ENCODE measurements around the gene HMGXB4. TPM values are rescaled to one million over a fixed set of nuclear protein-coding genes. Genes with fewer than 3 reads are reported as not detected.

HMGXB4 gene
- total and polyA plus RNA-seq, 2 of the 13 experiments (the other 11 are each of a cell fraction or from before 2014, with no cell fraction given), result 13.9 to 16.3 TPM

GRCh38 chr22:35299673-35300499, 42.6 kb downstream of the HMGXB4 start, which contains the start of gene TOM1 (continued):
- TF ChIP-seq SMAD3 (CRISPR knock-in tag; IDR thresholded peaks at IDR 0.05) (peak; percentile 9), ZNF33B (CRISPR knock-in tag; IDR thresholded peaks at IDR 0.05) (no peak), KLF11 (CRISPR knock-in tag; IDR thresholded peaks at IDR 0.05) (peak; percentile 87; the same call in 1 of the 2 replicates), GLMP (CRISPR knock-in tag; IDR thresholded peaks at IDR 0.05; ENCODE audit: borderline replicate concordance) (no peak; the same call in 1 of the 2 replicates), XRCC5 (optimal IDR thresholded peaks at IDR 0.05; ENCODE audit: low read length) (peak; percentile 7), ZSCAN5A (CRISPR knock-in tag; IDR thresholded peaks at IDR 0.05; ENCODE audit: borderline replicate concordance) (peak; percentile 49; the same call in 1 of the 2 replicates), ZBTB3 (CRISPR knock-in tag; IDR thresholded peaks at IDR 0.05; ENCODE audit: borderline replicate concordance, low read depth) (0 out of 2 replicates have a peak, but pooled peaks have one; percentile 66), ZNF710 (CRISPR knock-in tag; IDR thresholded peaks at IDR 0.05; ENCODE audit: borderline replicate concordance) (peak; percentile 64; the same call in 1 of the 2 replicates), CBX5 (CRISPR knock-in tag; IDR thresholded peaks at IDR 0.05; ENCODE audit: borderline replicate concordance) (peak; percentile 45; the same call in 1 of the 2 replicates), ZNF234 (CRISPR knock-in tag; conservative IDR thresholded peaks at IDR 0.05) (0 out of 2 replicates have a peak, but pooled peaks have one; percentile 20), POLR2AphosphoS5 (IDR thresholded peaks at IDR 0.05; ENCODE audit: low read depth, low read length) (peak; percentile 66), ZNF768 (CRISPR knock-in tag; IDR thresholded peaks at IDR 0.05) (peak; percentile 29), PREB (CRISPR knock-in tag; IDR thresholded peaks at IDR 0.05) (no peak), CEBPZ (IDR thresholded peaks at IDR 0.05; ENCODE audit: low read length) (peak; percentile 93), CENPT (CRISPR knock-in tag; IDR thresholded peaks at IDR 0.05; ENCODE audit: low read depth) (no peak), ZNF597 (CRISPR knock-in tag; IDR thresholded peaks at IDR 0.05) (no peak)

Measured in HepG2 (cell line).